GM21786 (cell line): Measurements from ENCODE around the gene FGF21.
"Not testable (repeated sequence)": the region's sequence is repeated elsewhere in the genome, so short reads cannot be mapped to it uniquely, and the experiment has no call there.

Source experiments
- ATAC-seq: cut with Tn5 transposase; IDR thresholded peaks from one replicate; pipeline ENCODE4 v1.9.1; 2021; ENCODE audit not compliant: unreplicated experiment

Gene FGF21

DNA sequence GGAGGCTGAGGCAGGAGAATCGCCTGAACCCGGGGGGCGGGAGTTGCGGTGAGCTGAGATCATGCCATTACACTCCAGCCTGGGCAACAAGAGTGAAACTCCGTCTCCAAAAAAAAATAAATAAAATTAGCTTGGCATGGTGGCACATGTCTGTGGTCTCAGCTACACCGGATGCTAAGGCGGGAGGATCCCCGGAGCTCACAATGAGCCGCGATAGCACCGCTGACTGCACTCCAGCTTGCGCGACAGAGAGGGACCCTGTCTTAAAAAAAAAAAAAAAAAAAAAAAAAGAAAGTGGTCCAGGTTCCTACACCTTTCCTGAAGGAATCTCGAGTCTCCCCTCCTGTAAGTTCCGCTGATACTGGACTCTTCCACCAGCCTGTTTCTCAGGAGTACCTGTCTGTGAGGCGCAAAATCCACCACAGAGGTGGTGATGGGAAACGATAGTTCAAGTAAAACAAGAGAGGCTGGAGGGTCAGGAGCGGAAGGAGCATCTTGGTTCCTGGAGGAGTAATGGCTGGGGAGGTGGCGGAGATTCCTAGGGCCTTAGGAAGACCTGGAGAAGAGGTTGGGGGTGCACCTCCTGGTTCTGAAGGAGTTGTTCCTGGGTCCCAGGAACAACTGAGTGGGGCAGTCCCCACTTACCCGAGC is 3.4 kb upstream of the FGF21 start:
- no peak for ATAC-seq

DNA sequence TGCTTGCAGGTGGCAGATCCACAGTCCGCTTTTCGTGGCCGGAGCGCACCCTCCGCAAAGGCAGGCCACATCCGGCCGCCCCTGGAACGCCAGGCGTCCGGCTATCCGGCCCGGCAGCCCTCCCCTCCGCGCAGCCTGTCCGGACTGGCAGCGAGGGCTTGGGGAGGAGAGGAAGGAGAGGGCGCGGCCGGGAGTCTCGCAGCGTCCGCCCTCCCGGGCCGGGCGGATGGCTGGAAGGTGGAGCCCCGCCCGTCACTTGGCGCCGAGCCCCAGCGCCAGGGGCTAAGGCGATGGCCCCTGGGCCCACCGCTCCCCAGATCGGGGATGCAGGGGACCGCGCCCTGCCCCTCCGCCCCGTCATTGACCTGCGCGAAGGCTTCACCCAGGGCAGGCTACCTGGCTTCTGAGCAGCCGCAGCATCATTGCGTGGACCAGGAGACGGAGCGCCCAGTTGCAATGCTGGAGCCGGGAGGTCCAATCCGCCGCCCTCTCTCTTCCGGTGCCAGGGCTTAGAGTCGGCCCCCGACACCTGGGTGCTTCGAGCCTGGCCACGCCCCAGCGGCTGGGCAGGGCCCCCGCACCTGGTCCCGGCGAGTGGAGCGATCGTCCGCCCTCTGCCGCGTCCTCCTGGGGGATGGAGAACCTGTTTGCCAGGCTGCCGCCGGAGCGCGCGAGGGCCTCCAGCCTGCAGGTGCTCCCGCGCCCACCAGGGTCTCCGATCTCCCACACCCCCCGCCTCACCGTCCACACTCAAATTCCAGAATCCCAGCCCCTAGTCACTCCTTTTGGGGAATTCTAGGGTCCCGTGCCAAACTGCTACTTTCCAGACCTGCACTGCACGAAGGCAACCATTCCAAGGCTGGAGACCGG is 2.6 kb upstream of the FGF21 start, which contains the start of gene FUT1:
TSS of gene FUT1 (minus strand) at position 146 of the 870 bp plus-strand sequence. CDS start 1,360 bp downstream, outside the sequence.
- ATAC-seq = no peak

- no peak for ATAC-seq
These were observed 463 bp downstream of the FGF21 start for GRCh38 chr19:48755787-48756186.

DNA sequence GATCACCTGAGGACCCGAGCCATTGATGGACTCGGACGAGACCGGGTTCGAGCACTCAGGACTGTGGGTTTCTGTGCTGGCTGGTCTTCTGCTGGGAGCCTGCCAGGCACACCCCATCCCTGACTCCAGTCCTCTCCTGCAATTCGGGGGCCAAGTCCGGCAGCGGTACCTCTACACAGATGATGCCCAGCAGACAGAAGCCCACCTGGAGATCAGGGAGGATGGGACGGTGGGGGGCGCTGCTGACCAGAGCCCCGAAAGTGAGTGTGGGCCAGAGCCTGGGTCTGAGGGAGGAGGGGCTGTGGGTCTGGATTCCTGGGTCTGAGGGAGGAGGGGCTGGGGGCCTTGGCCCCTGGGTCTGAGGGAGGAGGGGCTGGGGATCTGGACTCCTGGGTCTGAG is 888 bp downstream of the FGF21 start:
- ATAC-seq = no peak

GRCh38 chr19:48756686-48757085 is 1.4 kb downstream of the FGF21 start:
- ATAC-seq = no peak

DNA sequence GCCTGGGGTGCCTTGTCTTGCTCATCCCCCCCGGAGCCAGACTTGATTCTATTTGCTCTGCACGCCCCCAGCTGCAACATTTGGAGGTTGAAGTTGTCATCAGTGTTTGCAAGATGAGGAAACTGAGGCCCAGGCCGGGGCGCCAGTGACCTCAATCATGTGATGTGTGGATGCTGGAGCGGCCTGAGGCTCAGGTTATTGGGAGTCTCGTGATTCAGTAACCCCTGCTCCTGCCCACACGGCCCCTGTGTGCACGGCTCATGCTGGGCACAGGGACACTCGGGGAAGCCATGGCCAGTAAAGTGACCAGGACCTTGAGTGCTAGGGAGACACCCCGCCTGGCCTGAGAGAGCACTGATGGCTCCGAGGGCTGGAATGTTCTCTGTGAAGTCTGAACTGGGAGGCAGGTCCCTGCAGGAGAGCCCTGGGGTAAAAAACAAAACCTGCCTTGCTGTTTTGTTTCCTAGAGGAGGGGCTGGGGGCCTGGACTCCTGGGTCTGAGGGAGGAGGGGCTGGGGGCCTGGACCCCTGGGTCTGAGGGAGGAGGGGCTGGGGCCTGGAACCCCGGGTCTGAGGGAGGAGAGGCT is 1.9 kb downstream of the FGF21 start:
- ATAC-seq = no peak

GRCh38 chr19:48757741-48758144 is 2.4 kb downstream of the FGF21 start:
- ATAC-seq = no peak

GRCh38 chr19:48760504-48761205 is 5.3 kb downstream of the FGF21 start:
- no peak for ATAC-seq

DNA sequence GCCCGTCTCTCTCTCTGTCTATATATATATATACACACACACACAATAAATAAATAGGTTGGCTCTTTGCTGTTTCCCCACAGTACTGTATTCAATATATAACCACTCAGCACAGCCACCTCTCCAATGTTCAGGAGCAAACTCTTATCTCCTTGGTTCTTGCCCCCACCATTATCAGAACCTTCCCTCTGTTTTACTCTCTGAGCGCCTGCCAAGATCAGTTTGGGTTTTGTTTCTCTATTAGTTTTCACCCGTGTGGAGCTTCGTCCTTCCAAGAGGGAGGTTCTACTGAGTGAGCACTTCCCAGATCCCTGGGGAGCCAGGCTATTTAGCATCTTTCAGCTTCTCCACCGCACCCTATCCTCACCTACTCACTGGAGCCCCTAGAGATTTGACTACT is 10.5 kb downstream of the FGF21 start:
- not testable (repeated sequence) for ATAC-seq

DNA sequence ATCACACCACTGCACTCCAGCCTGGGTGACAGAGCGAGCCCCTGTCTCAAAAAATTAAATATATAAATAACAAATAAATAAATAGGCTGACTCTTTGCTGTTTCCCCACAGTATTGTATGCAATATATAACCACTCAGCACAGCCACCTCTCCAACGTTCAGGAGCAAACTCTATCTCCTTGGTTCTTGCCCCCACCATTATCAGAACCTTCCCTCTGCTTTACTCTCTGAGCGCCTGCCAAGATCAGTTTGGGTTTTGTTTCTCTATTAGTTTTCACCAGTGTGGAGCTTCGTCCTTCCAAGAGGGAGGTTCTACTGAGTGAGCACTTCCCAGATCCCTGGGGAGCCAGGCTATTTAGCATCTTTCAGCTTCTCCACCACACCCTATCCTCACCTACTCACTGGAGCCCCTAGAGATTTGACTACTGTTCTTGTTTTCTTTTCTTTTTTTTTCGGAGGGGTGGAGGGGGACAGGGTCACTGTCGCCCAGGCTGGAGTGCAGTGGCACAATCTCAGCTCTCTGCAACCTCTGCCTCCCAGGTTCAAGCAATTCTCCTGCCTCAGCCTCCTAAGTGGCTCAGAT is 12.9 kb downstream of the FGF21 start:
- not testable (repeated sequence) for ATAC-seq

GRCh38 chr19:48768994-48769713 is 13.8 kb downstream of the FGF21 start:
- ATAC-seq = no peak

- ATAC-seq = no peak
These were observed 14.9 kb downstream of the FGF21 start for GRCh38 chr19:48770266-48770665.

DNA sequence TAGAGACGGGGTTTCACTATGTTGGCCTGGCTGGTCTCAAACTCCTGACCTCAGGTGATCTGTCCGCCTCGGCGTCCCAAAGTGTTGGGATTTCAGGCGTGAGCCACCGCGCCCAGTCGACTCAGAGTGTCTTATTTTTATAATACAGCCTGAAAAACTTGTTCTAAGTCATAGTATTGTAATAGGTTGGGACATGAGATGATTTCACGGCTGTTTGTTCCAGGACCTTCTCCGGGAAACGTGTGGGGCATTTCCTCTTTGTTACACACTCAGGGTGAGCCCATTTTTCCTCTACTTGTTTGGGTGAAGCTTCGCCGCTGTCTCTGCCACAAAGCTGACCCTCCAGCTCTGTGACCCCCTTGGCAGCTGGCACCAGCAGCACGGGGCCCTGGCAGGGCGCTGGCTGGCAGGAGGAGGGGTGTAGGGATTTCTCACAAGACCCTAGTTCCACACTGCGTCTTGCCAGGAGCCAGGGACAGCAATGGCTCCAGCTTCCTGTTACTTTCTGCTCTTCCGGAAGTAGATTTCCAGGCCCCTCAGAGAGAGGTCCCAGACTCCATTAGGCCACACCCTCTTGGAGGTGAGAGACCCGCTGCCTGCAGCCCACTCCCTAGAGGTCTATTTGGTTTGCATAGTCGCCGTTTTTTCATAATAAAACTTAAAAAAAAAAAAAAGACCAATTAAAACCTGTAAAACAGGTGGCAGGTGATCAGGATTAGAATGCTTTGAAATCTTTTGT is 15.6 kb downstream of the FGF21 start:
- no peak for ATAC-seq

DNA sequence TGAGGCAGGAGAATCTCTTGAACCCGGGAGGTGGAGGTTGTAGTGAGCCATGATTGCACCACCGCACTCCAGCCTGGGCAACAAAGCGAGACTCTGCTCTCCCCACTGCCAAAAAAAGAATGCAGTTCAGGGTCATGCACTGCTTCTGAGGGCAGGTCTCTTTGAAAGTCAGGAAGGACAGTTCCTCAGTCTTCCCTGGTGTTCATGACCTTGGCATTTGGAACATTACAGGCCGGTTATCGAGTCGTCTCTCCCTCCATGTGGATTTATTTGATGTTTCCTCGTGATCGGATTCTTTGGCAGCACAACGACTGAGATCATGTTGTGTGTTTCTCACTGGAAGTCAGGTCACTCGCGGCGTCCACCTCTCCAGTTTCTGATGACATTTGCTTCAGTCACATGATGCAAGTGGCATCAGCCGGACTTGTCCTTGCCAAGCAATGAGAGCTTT is 17.2 kb downstream of the FGF21 start:
- ATAC-seq = no peak

GRCh38 chr19:48777139-48777538 is 21.8 kb downstream of the FGF21 start:
- ATAC-seq = no peak

DNA sequence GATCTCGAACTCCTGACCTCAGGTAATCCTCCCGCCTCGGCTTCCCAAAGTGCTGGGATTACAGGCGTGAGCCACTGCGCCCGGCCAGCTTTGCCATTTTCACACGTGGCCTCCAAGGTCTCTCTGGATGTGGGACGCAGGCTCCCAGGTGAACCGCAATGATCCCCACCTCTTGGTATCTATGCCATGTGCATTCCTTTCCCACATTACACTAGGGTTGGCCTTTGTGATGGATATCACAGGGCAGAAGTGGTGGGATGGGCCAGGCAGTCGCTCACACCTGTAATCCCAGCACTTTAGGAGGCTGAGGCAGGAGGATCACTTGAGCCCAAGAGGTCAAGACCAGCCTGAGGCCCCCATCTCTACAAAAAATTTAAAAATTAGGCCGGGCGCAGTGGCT is 22.4 kb downstream of the FGF21 start:
- ATAC-seq = no peak

GRCh38 chr19:48779636-48780035 is 24.3 kb downstream of the FGF21 start:
- no peak for ATAC-seq

DNA sequence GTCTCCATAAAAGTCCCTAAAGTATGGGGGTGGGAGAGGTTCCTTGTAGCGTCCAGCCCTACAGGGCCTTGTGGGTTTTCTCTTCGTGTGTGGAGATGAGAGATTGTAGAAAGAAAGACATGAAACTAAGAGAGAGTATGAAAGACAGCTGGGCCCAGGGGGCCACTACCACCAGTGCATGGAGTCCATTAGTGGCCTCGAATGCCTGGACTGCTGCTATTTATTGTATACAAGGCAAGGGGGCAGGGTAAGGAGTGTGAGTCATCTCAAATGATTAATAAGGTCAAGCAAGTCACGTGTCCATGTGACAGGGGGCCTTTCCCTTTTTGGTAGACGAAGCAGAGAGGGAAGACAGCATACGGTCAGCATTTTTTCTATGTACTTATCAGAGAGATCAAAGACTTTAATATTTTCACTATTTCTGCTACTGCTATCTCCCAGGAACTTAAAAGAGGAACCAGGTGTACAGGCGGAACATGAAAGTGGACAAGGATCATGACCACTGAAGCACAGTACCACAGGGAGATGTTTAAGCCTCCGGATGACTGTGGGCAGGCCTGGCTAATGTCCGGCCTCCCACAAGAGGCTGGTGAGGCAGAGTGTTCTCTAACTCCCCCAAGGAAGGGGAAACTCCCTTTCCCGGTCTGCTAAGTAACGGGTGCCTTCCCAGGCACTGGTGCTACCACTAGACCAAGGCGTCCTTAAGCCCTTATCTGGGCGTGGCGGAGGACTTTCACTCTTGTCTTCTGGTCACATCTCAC is 25.5 kb downstream of the FGF21 start:
- ATAC-seq = no peak

DNA sequence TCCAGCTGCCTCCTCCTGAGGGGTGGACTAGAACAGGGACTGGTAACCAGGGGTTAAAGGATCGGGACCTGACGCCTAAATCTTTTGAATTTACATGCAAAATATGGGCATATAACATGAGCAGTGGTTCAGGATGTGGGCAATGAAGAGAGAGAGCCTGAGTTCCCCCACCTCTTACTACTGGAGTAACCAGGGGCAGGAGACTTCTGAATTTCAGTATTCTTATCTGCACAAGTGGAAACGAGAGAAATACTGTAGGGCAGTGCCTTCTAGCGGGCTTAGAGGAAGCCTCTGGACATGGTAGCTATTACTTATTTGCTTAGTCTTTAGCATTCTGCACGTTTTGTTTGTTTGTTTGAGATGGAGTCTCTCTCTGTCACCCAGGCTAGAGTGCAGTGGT is 29.2 kb downstream of the FGF21 start:
- no peak for ATAC-seq
